GM18873 (cell line): ENCODE results near the gene CCDC146.
"Not testable (repeated sequence)": the region's sequence is repeated elsewhere in the genome, so short reads cannot be mapped to it uniquely, and the experiment has no call there.

Experiments used
- ATAC-seq: cut with Tn5 transposase; IDR thresholded peaks from one replicate; pipeline ENCODE4 v1.9.1; 2021; ENCODE audit warnings: mild to moderate bottlenecking, moderate library complexity, moderate number of reproducible peaks; ENCODE audit not compliant: unreplicated experiment, low FRiP score

CCDC146 gene

GRCh38 chr7:77320714-77321113 is 198.3 kb downstream of the CCDC146 start:
- ATAC-seq, result no peak

GRCh38 chr7:77321300-77321699 is 198.9 kb downstream of the CCDC146 start:
- ATAC-seq, result no peak

- no peak for ATAC-seq
These were observed 203.7 kb downstream of the CCDC146 start for GRCh38 chr7:77326131-77326530.

GRCh38 chr7:77327067-77327931 is 204.9 kb downstream of the CCDC146 start:
- ATAC-seq, result no peak

- no peak for ATAC-seq
These were observed 205.7 kb downstream of the CCDC146 start for GRCh38 chr7:77327932-77328628.

GRCh38 chr7:77328669-77329068 is 206.3 kb downstream of the CCDC146 start:
- no peak for ATAC-seq

- ATAC-seq, result peak; percentile 24
These were observed 207.2 kb downstream of the CCDC146 start for GRCh38 chr7:77329466-77330168.

- ATAC-seq, result peak; percentile 43
These were observed 207.9 kb downstream of the CCDC146 start for GRCh38 chr7:77330169-77330882.

- peak; percentile 87 for ATAC-seq
These were observed 209.7 kb downstream of the CCDC146 start for GRCh38 chr7:77331938-77332695.

- ATAC-seq, result not testable (repeated sequence)
These were observed 211.6 kb downstream of the CCDC146 start for GRCh38 chr7:77334039-77334438.

- ATAC-seq, result no peak
These were observed 213.2 kb downstream of the CCDC146 start for GRCh38 chr7:77335581-77335980.

- no peak for ATAC-seq
These were observed 215.1 kb downstream of the CCDC146 start for GRCh38 chr7:77337456-77337990.

GRCh38 chr7:77338260-77338659 is 215.8 kb downstream of the CCDC146 start:
- ATAC-seq, result no peak

- no peak for ATAC-seq
These were observed 216.6 kb downstream of the CCDC146 start for GRCh38 chr7:77338883-77339629.

GRCh38 chr7:77339726-77340125 is 217.3 kb downstream of the CCDC146 start:
- ATAC-seq, result no peak
